Measurements from ENCODE around the gene ZNF738. TPM values are rescaled to one million over a fixed set of nuclear protein-coding genes. Genes with fewer than 3 reads are reported as not detected.

The ZNF738 gene
- total RNA-seq, 6 experiments from 2014 or later = 4.2 to 6.7 (median 4.9) TPM

DNA sequence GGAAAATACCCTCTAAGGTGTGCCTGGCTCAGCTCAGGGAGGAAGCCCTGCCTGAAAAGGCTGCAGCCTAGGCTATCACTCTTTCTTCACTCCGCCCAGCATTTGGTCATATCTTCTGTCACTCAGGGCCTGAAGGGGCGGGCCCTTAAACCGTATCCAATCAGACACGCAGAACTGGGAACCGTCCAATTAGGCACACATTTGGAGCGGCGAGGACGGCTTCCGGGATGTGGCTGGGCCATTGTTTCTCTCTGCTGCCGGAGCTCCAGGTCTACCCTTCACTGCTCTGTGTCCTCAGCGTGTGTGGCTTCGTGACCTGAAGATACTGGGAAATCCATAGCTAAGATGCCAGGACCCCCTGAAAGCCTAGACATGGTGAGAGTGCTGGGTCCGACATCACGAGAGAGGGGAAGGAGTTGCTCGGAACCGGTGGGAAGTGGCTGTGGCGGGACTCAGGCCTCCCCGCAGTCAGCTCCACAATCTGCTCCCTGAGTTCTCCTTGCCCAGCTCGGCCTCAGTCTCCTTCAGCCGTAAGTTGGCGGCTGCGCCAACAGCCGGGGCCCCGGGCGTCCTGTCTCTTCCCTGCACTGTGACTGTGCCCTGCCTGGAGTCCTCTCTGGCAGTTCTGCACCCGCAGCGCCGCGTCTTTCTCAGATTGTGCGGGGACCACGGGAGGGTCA, 38.2 kb downstream of the ZNF738 start, which contains the start of gene ZNF493:
ZNF493 (plus strand) TSS at position 241 of the 680 bp plus-strand sequence; CDS start at position 346, 105 bp downstream.
- peak; percentile 92 for DNase-seq
- peak within 1 kb of the TSS; percentile 95 for H3K27ac Mint-ChIP-seq
- peaks cover 50% of the 10 kb centered on the region for H3K9me3 Mint-ChIP-seq
- TF ChIP-seq, protein P1, sequence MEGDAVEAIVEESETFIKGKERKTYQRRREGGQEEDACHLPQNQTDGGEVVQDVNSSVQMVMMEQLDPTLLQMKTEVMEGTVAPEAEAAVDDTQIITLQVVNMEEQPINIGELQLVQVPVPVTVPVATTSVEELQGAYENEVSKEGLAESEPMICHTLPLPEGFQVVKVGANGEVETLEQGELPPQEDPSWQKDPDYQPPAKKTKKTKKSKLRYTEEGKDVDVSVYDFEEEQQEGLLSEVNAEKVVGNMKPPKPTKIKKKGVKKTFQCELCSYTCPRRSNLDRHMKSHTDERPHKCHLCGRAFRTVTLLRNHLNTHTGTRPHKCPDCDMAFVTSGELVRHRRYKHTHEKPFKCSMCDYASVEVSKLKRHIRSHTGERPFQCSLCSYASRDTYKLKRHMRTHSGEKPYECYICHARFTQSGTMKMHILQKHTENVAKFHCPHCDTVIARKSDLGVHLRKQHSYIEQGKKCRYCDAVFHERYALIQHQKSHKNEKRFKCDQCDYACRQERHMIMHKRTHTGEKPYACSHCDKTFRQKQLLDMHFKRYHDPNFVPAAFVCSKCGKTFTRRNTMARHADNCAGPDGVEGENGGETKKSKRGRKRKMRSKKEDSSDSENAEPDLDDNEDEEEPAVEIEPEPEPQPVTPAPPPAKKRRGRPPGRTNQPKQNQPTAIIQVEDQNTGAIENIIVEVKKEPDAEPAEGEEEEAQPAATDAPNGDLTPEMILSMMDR (IDR thresholded peaks at IDR 0.05) = no peak
- peaks cover 2% of the 10 kb centered on the region for H3K27me3 Mint-ChIP-seq (ENCODE audit: insufficient read depth)
- H3K4me3 Mint-ChIP-seq = peak within 1 kb of the TSS; percentile 100
- peaks cover 43% of the 10 kb centered on the region for H3K36me3 Mint-ChIP-seq (ENCODE audit: low read depth)
- peaks cover 16% of the 10 kb centered on the region; the same call in 1 of the 2 replicates for H3K4me1 Mint-ChIP-seq (ENCODE audit: low read depth)

GRCh38 chr19:21398851-21399250, 40.1 kb downstream of the ZNF738 start:
- TF ChIP-seq, protein P1 (IDR thresholded peaks at IDR 0.05) = no peak
- Mint-ChIP-seq H3K4me1 (ENCODE audit: low read depth) (peaks cover 16% of the 10 kb centered on the region; the same call in 1 of the 2 replicates), H3K27me3 (ENCODE audit: insufficient read depth) (peaks cover 2% of the 10 kb centered on the region), H3K4me3 (0 out of 2 replicates have a peak overlapping the region, but pooled peaks have one; percentile 13), H3K36me3 (ENCODE audit: low read depth) (peaks cover 56% of the 10 kb centered on the region), H3K9me3 (peaks cover 37% of the 10 kb centered on the region), H3K27ac (no peak overlapping the region)
- no peak for DNase-seq

GRCh38 chr19:21402303-21402985, 43.6 kb downstream of the ZNF738 start:
- DNase-seq = no peak
- H3K27ac Mint-ChIP-seq = no peak overlapping the region
- H3K27me3 Mint-ChIP-seq (ENCODE audit: insufficient read depth) = peaks cover 2% of the 10 kb centered on the region; the same call in 1 of the 2 replicates
- peaks cover 40% of the 10 kb centered on the region for H3K9me3 Mint-ChIP-seq
- H3K4me1 Mint-ChIP-seq (ENCODE audit: low read depth) = peaks cover 14% of the 10 kb centered on the region; the same call in 1 of the 2 replicates
- peaks cover 81% of the 10 kb centered on the region for H3K36me3 Mint-ChIP-seq (ENCODE audit: low read depth)
- H3K4me3 Mint-ChIP-seq = no peak overlapping the region
- TF ChIP-seq, protein P1 (IDR thresholded peaks at IDR 0.05) = no peak

GRCh38 chr19:21410166-21410565, 51.4 kb downstream of the ZNF738 start:
- no peak for DNase-seq
- H3K9me3 Mint-ChIP-seq = peaks cover 45% of the 10 kb centered on the region
- TF ChIP-seq, protein P1 (IDR thresholded peaks at IDR 0.05) = no peak
- no peaks in the 10 kb centered on the region for H3K4me1 Mint-ChIP-seq (ENCODE audit: low read depth)
- H3K27me3 Mint-ChIP-seq (ENCODE audit: insufficient read depth) = no peaks in the 10 kb centered on the region
- no peak overlapping the region for H3K4me3 Mint-ChIP-seq
- peaks cover 92% of the 10 kb centered on the region for H3K36me3 Mint-ChIP-seq (ENCODE audit: low read depth)
- no peak overlapping the region for H3K27ac Mint-ChIP-seq

DNA sequence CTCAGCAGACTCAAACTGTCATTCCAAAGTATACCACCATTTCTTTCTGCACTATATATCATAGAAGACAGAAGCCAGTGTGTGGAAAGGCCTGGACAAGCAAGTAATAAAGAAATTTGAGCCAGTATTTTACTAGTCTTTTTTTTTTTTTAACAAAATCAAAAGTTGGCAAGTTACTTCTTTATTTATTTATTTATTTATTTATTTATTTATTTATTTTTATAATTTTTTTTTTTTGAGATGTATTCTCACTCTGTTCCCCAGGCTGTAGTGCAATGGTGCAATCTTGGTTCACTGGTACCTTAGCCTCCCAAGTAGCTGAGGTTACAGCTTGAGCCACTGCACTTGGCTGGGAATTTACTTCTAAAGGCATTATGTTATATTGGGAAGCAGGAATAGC, 63.4 kb downstream of the ZNF738 start:
- TF ChIP-seq, protein P1 (IDR thresholded peaks at IDR 0.05) = no peak
- no peak overlapping the region for H3K4me3 Mint-ChIP-seq
- peaks cover 91% of the 10 kb centered on the region for H3K9me3 Mint-ChIP-seq
- H3K27ac Mint-ChIP-seq = no peak overlapping the region
- H3K27me3 Mint-ChIP-seq (ENCODE audit: insufficient read depth) = peaks cover 1% of the 10 kb centered on the region; the same call in 1 of the 2 replicates
- no peaks in the 10 kb centered on the region for H3K4me1 Mint-ChIP-seq (ENCODE audit: low read depth)
- H3K36me3 Mint-ChIP-seq (ENCODE audit: low read depth) = peaks cover 80% of the 10 kb centered on the region
- DNase-seq = no peak
